ENCODE results near the gene FGGY.

DNA sequence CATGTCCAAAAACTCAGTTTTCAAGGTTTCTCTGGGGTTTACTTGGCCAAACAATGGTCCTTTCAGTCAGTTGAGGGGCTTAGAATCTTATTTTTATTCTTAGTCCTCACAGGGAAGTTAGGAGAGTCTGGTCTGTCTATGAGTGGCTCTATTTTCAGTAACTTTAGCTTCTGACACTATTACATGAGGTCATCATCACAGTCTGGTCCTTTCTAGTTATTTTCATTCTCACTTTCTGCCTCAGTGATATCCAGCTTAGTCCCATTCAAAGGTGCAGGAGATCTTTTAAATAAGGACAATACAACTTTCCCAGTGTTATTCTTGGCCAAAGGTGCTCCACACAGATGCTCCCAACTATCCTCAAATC, 30.0 kb upstream of the FGGY start:
- no peak for TF ChIP-seq POLR2AphosphoS5 (IDR thresholded peaks at IDR 0.05)
- TF ChIP-seq, protein P1, sequence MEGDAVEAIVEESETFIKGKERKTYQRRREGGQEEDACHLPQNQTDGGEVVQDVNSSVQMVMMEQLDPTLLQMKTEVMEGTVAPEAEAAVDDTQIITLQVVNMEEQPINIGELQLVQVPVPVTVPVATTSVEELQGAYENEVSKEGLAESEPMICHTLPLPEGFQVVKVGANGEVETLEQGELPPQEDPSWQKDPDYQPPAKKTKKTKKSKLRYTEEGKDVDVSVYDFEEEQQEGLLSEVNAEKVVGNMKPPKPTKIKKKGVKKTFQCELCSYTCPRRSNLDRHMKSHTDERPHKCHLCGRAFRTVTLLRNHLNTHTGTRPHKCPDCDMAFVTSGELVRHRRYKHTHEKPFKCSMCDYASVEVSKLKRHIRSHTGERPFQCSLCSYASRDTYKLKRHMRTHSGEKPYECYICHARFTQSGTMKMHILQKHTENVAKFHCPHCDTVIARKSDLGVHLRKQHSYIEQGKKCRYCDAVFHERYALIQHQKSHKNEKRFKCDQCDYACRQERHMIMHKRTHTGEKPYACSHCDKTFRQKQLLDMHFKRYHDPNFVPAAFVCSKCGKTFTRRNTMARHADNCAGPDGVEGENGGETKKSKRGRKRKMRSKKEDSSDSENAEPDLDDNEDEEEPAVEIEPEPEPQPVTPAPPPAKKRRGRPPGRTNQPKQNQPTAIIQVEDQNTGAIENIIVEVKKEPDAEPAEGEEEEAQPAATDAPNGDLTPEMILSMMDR (IDR thresholded peaks at IDR 0.05): no peak
- no peak for TF ChIP-seq POLR2A (IDR thresholded peaks at IDR 0.05)
